ENCODE data around the gene CCDC197. TPM values are rescaled to one million over a fixed set of nuclear protein-coding genes. Genes with fewer than 3 reads are reported as not detected.

Gene CCDC197
- total and polyA plus RNA-seq, 2 of the 4 experiments (the other 2 are of a cell fraction), result not detected

- Histone ChIP-seq H3K36me3 (ENCODE audit: control insufficient read depth, insufficient read depth, low read length) (peaks cover 76% of the 10 kb centered on the region), H3K23ac (ENCODE audit: low read depth, low read length) (no peak overlapping the region), H3K79me1 (ENCODE audit: low read depth in 1 of 2, low read length in 2 of 2) (peaks cover 13 to 18% of the 10 kb centered on the region in 2 experiments; a peak in 3 of 4 replicates), H3K4ac (ENCODE audit: low read depth, low read length) (no peak overlapping the region), H3K27me3 (ENCODE audit: control insufficient read depth, insufficient read depth, low read length) (no peaks in the 10 kb centered on the region), H3K9me3 (ENCODE audit: control insufficient read depth, insufficient read depth, low read length) (no peaks in the 10 kb centered on the region), H2AK5ac (ENCODE audit: low read depth, low read length) (no peak overlapping the region), H4K5ac (ENCODE audit: low read depth, low read length) (no peak overlapping the region), H4K91ac (ENCODE audit: insufficient read depth, low read depth, low read length) (no peak overlapping the region), H3K27ac (ENCODE audit: insufficient read depth, low read length) (no peak overlapping the region), H4K8ac (ENCODE audit: low read depth in 2 of 2, low read length in 2 of 2) (no peak overlapping the region), H3K56ac (ENCODE audit: extremely low read depth, insufficient read depth, low read length) (no peak overlapping the region), H2BK5ac (ENCODE audit: low read depth, low read length, poor library complexity, severe bottlenecking) (no peak overlapping the region), H2AFZ (replicated peaks; ENCODE audit: low read length, poor library complexity) (no peak overlapping the region), H3K4me3 (ENCODE audit: insufficient read depth, low read depth, low read length) (no peak overlapping the region), H2BK20ac (ENCODE audit: low read depth, low read length) (no peak overlapping the region), H3K9me1 (ENCODE audit: insufficient read depth, low read length) (no peaks in the 10 kb centered on the region), H3K4me2 (ENCODE audit: low read depth, low read length) (no peak overlapping the region), H2BK15ac (ENCODE audit: low read depth, low read length) (no peak overlapping the region), H2BK120ac (ENCODE audit: low read depth, low read length) (no peak overlapping the region), H2AK9ac (replicated peaks; ENCODE audit: low read depth, low read length, poor library complexity) (no peak overlapping the region), H3K9ac (ENCODE audit: low read depth, low read length) (no peak overlapping the region), H3K4me1 (ENCODE audit: control insufficient read depth, insufficient read depth, low read length) (no peaks in the 10 kb centered on the region), H4K20me1 (ENCODE audit: insufficient read depth, low read length) (0 out of 2 replicates have a peak, but pooled peaks cover 4% of the 10 kb centered on the region), H3K14ac (replicated peaks; ENCODE audit: low read depth, low read length) (no peak overlapping the region), H3K18ac (ENCODE audit: low read depth, low read length) (no peak overlapping the region)
- ATAC-seq (ENCODE audit: low read depth), result no peak
- no peak for TF ChIP-seq POLR2A (IDR thresholded peaks at IDR 0.05; ENCODE audit: low read depth, low read length)
- no peak for TF ChIP-seq MXI1 (IDR thresholded peaks at IDR 0.05; ENCODE audit: borderline replicate concordance, low read depth, low read length)
- no peak for TF ChIP-seq RFX5 (IDR thresholded peaks at IDR 0.05; ENCODE audit: low read depth, low read length)
- no peak for DNase-seq
- ChIA-PET CTCF (interaction anchor here (0.8 to 5.3 kb wide), 3 partner anchors 16 to 84 kb away, joined by 4 to 35 read pairs (median 4); no protein-coding TSS in a partner anchor), POLR2A (ENCODE audit: unreplicated experiment) (no interaction called here)
- intact Hi-C loops (cut with micrococcal nuclease), result no loop called here
- in situ Hi-C loops (cut with MboI; ENCODE audit: low sequenced_read_pairs), result no loop called here
- 100% methylated on average over 1 of the region's 4 CpGs; no CpG with 5 or more reads in 1 of the 2 experiments for WGBS, 2 experiments (ENCODE audit: extremely low coverage in 2 of 2, insufficient read length in 1 of 2)
- dilution Hi-C loops (cut with HindIII; ENCODE audit: low sequenced_read_pairs, unreplicated experiment), result no loop called here
- no TSS peak for BruUV-seq (replicated peaks)
These were observed 55.6 kb downstream of the CCDC197 start for GRCh38 chr14:94052662-94053061.

All from IMR-90 (cell line).